ENCODE measurements around the gene WIPI1.
"Not testable (repeated sequence)": the region's sequence is repeated elsewhere in the genome, so short reads cannot be mapped to it uniquely, and the experiment has no call there.

Gene WIPI1

GRCh38 chr17:68437979-68438822 lies 19.1 kb downstream of the WIPI1 start:
- peak; percentile 47 for DNase-seq (ENCODE audit: low spot score)

GRCh38 chr17:68435876-68436842 lies 21.1 kb downstream of the WIPI1 start:
- DNase-seq (ENCODE audit: low spot score), result peak; percentile 64

GRCh38 chr17:68435361-68435760 lies 21.9 kb downstream of the WIPI1 start:
- no peak for DNase-seq (ENCODE audit: low spot score)

DNA sequence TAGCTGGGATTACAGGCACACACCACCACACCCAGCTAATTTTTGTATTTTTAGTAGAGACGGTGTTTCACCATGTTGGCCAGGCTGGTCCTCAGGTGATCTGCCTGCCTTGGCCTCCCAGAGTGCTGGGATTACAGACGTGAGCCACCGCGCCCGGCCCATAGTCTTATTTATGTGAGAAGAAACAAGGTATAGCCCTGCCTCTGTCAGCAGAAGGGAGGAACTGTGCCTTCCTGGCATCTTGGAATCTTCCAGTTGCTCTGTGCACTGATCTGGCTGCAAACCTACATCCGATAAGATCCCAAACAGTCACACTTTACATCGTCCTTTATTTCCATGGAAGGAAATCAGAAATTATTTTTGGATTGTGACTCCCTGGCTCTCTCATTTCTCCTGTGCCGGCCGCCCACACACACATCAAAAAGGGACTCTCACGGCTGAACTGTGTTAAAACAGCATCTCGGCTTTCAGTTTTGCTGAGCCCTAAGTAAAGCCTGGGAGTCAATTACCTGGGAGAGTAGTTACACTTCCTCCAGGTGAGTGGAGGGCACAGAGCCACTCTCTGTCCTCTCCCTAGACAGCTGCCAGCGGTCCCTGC lies 23.3 kb downstream of the WIPI1 start:
- DNase-seq (ENCODE audit: low spot score), result no peak

GRCh38 chr17:68433211-68433610 lies 24.1 kb downstream of the WIPI1 start:
- no peak for DNase-seq (ENCODE audit: low spot score)

GRCh38 chr17:68432086-68432864 lies 25.0 kb downstream of the WIPI1 start:
- no peak for DNase-seq (ENCODE audit: low spot score)

DNA sequence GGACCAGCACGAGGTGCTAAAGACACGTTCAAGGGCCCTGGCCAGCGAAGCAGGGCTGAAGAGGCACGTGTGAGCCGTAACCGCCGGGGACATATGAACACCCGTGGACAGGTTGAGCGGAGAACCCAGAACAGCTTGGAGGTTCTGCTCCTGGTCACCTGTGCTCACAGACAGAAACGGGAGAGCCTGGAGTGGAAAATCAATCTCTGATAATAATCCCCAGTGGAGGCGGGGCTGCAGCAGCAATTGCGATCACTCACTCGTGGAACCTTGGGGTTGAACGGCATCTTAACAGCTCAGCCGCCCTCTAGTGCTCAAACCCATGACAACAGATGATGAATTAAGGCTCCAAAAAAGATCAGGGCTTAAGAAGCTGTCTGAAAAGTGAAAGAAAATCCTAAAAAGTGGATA lies 25.6 kb downstream of the WIPI1 start:
- peak; percentile 31 for DNase-seq (ENCODE audit: low spot score)

- DNase-seq (ENCODE audit: low spot score), result no peak
These were observed 26.2 kb downstream of the WIPI1 start for GRCh38 chr17:68431045-68431608.

- DNase-seq (ENCODE audit: low spot score), result no peak
These were observed 27.4 kb downstream of the WIPI1 start for GRCh38 chr17:68429881-68430280.

- DNase-seq (ENCODE audit: low spot score), result no peak
These were observed 28.7 kb downstream of the WIPI1 start for GRCh38 chr17:68428498-68429172.

- DNase-seq (ENCODE audit: low spot score), result no peak
These were observed 29.7 kb downstream of the WIPI1 start for GRCh38 chr17:68427575-68427974.

DNA sequence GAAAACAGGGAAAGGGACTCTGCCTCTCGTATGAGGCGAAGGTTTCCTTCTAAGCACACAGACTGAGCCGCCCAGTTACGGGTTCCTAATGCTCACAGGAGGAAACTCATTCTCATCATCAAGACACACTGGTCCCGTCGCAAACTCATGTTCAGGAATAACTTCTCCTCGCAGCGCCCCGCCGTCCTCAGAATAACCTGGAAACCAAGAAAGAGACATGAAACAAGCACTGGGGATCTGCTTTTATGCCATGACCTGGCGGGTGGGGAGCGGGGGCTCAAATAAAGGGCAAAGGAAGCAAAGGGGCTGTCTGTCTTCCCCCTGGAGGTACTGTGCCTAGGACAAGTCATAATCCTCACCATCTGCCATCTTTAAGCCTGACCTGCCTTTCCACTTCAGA lies 31.3 kb downstream of the WIPI1 start:
- no peak for DNase-seq (ENCODE audit: low spot score)

DNA sequence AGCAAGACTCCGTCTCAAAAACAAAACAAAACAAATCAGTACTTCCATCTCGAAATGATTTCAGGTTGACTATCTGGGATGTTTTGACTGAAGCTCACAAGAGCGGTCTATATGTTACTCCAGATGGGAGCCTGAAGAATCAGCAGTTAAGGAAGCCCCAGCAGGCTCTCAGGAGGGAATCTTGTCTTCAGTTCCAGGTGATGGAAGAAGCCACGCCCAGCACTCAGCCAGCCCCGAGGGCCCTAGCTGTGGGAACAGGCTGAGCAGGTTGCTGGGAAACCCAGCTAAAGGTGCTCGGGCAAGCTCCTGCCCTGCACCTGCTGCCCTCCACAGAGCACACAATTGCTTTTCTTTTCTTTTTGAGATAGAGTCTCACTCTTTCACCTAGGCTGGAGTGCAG lies 32.4 kb downstream of the WIPI1 start:
- DNase-seq (ENCODE audit: low spot score), result no peak

DNA sequence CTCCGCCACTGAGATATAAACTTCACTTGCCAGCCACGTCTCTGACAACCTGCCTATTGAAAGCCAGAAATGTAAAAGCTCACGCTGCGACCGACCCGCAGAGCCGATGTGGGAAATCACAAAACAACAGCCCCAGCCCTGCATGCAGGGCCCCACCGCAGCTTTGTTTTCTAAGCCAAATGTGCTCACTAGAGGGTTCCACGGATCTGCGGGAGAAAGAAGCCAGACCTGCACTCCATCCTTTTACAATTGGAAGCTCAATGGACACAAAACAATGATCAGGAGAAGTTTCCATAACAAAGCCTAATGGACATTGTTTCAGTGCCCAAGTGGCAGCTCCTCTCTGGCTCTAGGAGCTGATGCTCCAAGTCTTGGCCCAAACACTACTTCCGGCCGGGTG lies 33.1 kb downstream of the WIPI1 start:
- DNase-seq (ENCODE audit: low spot score), result no peak

DNA sequence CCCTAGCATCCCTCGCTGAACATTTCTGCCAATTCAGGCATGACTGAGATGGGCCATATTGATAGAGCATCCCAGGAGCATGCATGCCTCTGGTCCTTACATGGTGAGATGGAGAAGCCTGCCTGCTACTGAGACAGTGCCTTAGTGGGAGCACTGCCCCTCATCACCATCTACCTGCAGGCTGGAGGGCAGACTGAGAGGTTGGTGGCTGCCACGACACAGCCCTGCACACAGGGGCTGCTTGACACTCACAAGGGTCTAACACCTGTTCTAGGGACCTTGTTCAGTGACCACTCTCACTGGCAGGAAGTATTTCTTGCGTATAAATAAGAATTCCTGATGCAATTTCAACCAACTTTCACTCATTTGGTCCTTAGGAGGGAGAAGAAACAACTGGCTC lies 34.0 kb downstream of the WIPI1 start:
- no peak for DNase-seq (ENCODE audit: low spot score)

DNA sequence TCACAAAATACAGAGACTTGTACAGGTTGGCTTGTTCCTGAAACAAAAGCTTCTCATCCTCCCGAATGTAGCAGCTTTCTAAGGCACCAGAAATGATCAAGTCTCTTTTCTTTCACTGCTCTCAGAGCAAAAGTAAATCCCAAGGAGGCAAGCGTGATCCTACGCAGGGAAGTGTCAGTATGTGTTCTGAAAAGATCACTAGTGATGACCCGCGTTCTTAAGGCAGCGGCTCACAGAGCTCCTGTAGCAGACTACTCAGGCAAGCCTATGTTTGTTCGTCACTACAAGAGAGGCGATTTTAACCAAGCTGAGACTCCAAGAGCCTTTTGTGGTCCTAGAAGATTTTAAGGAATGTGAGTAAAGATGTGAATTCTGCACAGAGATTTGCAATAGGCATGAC lies 34.5 kb downstream of the WIPI1 start:
- no peak for DNase-seq (ENCODE audit: low spot score)

- no peak for DNase-seq (ENCODE audit: low spot score)
These were observed 35.8 kb downstream of the WIPI1 start for GRCh38 chr17:68421486-68421885.

DNA sequence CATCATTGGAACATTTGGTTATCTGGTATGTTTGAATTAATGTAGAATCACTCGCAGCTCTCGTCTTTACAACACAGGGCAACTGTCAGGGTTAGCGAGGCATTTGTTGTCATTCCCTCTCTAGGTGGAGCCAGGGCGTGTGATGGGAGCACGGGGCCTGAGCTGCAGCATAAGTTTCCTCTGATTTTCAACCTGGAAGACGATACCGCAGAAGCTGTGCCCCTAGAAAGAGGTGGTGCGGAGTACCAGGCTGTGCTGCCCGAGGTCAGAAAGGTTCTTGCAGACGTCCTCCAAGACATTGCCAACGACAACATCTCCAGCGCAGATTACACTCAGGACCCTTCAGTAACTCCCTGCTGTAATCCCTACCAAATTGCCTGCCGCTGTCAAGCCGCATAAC lies 37.2 kb downstream of the WIPI1 start:
- DNase-seq (ENCODE audit: low spot score), result no peak

- no peak for DNase-seq (ENCODE audit: low spot score)
These were observed 38.4 kb downstream of the WIPI1 start for GRCh38 chr17:68418876-68419275.

DNA sequence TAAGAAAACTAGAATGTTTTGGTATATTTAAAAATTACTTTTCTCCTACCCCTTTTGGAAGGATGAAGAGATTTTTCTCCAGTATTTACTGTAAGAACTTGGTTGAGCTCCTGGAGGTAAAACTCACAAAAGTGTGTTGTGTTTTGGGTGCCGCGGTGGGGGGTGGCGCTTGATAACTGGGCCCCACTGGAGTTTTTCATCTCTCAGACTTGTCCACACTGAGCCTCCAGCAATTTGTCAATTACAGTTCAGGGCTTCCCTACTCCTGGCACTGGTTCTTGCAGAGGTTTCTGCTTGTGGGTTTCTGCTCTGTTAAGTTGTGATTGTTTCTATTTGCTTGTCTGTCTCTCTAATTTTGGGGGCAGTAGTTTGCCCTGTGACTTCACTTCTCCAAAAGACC lies 40.0 kb downstream of the WIPI1 start:
- DNase-seq (ENCODE audit: low spot score), result no peak

- DNase-seq (ENCODE audit: low spot score), result not testable (repeated sequence)
These were observed 42.4 kb downstream of the WIPI1 start for GRCh38 chr17:68414901-68415300.
